Measurements from ENCODE around the gene SBF2. TPM values are rescaled to one million over a fixed set of nuclear protein-coding genes. Genes with fewer than 3 reads are reported as not detected.

SBF2 gene
- polyA plus RNA-seq, 1 experiment = 44.4 TPM

- TF ChIP-seq CTCF (IDR thresholded peaks at IDR 0.05; ENCODE audit: low read depth, low read length) = no peak
- ChIA-PET CTCF (no interaction called here), POLR2A (no interaction called here)
- Histone ChIP-seq H3K9me3 (ENCODE audit: control insufficient read depth, insufficient read depth, low read length) (peaks cover 10% of the 10 kb centered on the region), H3K4me3 (ENCODE audit: low read depth, low read length) (no peak overlapping the region), H3K27ac (ENCODE audit: low read depth, low read length) (no peak overlapping the region), H3K27me3 (ENCODE audit: control insufficient read depth, insufficient read depth, low read length) (no peaks in the 10 kb centered on the region)
- DNase-seq (ENCODE audit: low read depth, low spot score) = no peak
Observed at GRCh38 chr11:10155793-10156490, 138.1 kb downstream of the SBF2 start.

GRCh38 chr11:10150800-10151199 lies 143.2 kb downstream of the SBF2 start:
- Histone ChIP-seq H3K9me3 (ENCODE audit: control insufficient read depth, insufficient read depth, low read length) (peaks cover 2% of the 10 kb centered on the region), H3K4me3 (ENCODE audit: low read depth, low read length) (no peak overlapping the region), H3K27me3 (ENCODE audit: control insufficient read depth, insufficient read depth, low read length) (no peaks in the 10 kb centered on the region), H3K27ac (ENCODE audit: low read depth, low read length) (no peak overlapping the region)
- no peak for TF ChIP-seq CTCF (IDR thresholded peaks at IDR 0.05; ENCODE audit: low read depth, low read length)
- ChIA-PET POLR2A (no interaction called here), CTCF (no interaction called here)
- no peak for DNase-seq (ENCODE audit: low read depth, low spot score)

- CTCF ChIA-PET = no interaction called here
Observed at GRCh38 chr11:10149553-10149952, 144.5 kb downstream of the SBF2 start.

GRCh38 chr11:10147195-10147594 lies 146.8 kb downstream of the SBF2 start:
- no peak for DNase-seq (ENCODE audit: low read depth, low spot score)
- H3K9me3 ChIP-seq (ENCODE audit: control insufficient read depth, insufficient read depth, low read length) = no peaks in the 10 kb centered on the region
- TF ChIP-seq CTCF (IDR thresholded peaks at IDR 0.05; ENCODE audit: low read depth, low read length) = no peak
- no peak overlapping the region for H3K27ac ChIP-seq (ENCODE audit: low read depth, low read length)
- H3K4me3 ChIP-seq (ENCODE audit: low read depth, low read length) = no peak overlapping the region
- CTCF ChIA-PET = no interaction called here
- POLR2A ChIA-PET = no interaction called here
- H3K27me3 ChIP-seq (ENCODE audit: control insufficient read depth, insufficient read depth, low read length) = no peaks in the 10 kb centered on the region

More at GRCh38 chr11:10149553-10149952, 144.5 kb downstream of the SBF2 start:
- POLR2A ChIA-PET = no interaction called here
- DNase-seq (ENCODE audit: low read depth, low spot score) = no peak
- H3K4me3 ChIP-seq (ENCODE audit: low read depth, low read length) = no peak overlapping the region
- H3K27ac ChIP-seq (ENCODE audit: low read depth, low read length) = no peak overlapping the region
- H3K27me3 ChIP-seq (ENCODE audit: control insufficient read depth, insufficient read depth, low read length) = no peaks in the 10 kb centered on the region
- no peaks in the 10 kb centered on the region for H3K9me3 ChIP-seq (ENCODE audit: control insufficient read depth, insufficient read depth, low read length)
- no peak for TF ChIP-seq CTCF (IDR thresholded peaks at IDR 0.05; ENCODE audit: low read depth, low read length)

- Histone ChIP-seq H3K9me3 (ENCODE audit: control insufficient read depth, insufficient read depth, low read length) (no peaks in the 10 kb centered on the region), H3K27me3 (ENCODE audit: control insufficient read depth, insufficient read depth, low read length) (no peaks in the 10 kb centered on the region), H3K4me3 (ENCODE audit: low read depth, low read length) (no peak overlapping the region), H3K27ac (ENCODE audit: low read depth, low read length) (no peak overlapping the region)
- ChIA-PET POLR2A (no interaction called here), CTCF (interaction anchor here (0.5 kb wide), 2 partner anchors 16 to 50 kb away, joined by 3 to 4 read pairs; no protein-coding TSS in a partner anchor)
- TF ChIP-seq CTCF (IDR thresholded peaks at IDR 0.05; ENCODE audit: low read depth, low read length) = no peak
- no peak for DNase-seq (ENCODE audit: low read depth, low spot score)
Observed at GRCh38 chr11:10144954-10145353, 149.1 kb downstream of the SBF2 start.

Measured in AG04450 (cell line).